ENCODE data around the gene ZNF267. TPM values are rescaled to one million over a fixed set of nuclear protein-coding genes. Genes with fewer than 3 reads are reported as not detected.
"Not testable (repeated sequence)": the region's sequence is repeated elsewhere in the genome, so short reads cannot be mapped to it uniquely, and the experiment has no call there.

The ZNF267 gene
- 93.9 and 98.9 TPM in 2 replicates for total RNA-seq

- H3K9me3 Mint-ChIP-seq: peaks cover 7% of the 10 kb centered on the region
- H3K27me3 Mint-ChIP-seq (ENCODE audit: insufficient read depth): no peaks in the 10 kb centered on the region
- H3K4me3 Mint-ChIP-seq: peak within 1 kb of the TSS; percentile 96
- peaks cover 84% of the 10 kb centered on the region for H3K4me1 Mint-ChIP-seq (ENCODE audit: low read depth)
- intact Hi-C loops (cut with micrococcal nuclease): loop anchor here (1.0 to 2.0 kb wide), 2 partner anchors 414 to 801 kb away; partner anchors contain the start of gene ARMC5
- peak; percentile 90 for DNase-seq (ENCODE audit: low spot score)
- peak within 1 kb of the TSS; percentile 94 for H3K27ac Mint-ChIP-seq
- peaks cover 46% of the 10 kb centered on the region for H3K36me3 Mint-ChIP-seq (ENCODE audit: low read depth)
These were observed at the start of gene ZNF267 for GRCh38 chr16:31873556-31874365. Gene ZNF267, plus strand, starts transcription at chr16:31873807. Its CDS starts 160 bp downstream, at chr16:31873967.

GRCh38 chr16:31833047-31833446 is 40.6 kb upstream of the ZNF267 start:
- H3K4me1 Mint-ChIP-seq (ENCODE audit: low read depth): no peaks in the 10 kb centered on the region
- no peak for DNase-seq (ENCODE audit: low spot score)
- H3K27me3 Mint-ChIP-seq (ENCODE audit: insufficient read depth): no peaks in the 10 kb centered on the region
- H3K27ac Mint-ChIP-seq: no peak overlapping the region
- H3K36me3 Mint-ChIP-seq (ENCODE audit: low read depth): peaks cover 1% of the 10 kb centered on the region
- intact Hi-C loops (cut with micrococcal nuclease): no loop called here
- H3K9me3 Mint-ChIP-seq: peaks cover 24% of the 10 kb centered on the region
- no peak overlapping the region for H3K4me3 Mint-ChIP-seq

- H3K27ac Mint-ChIP-seq; H3K36me3 Mint-ChIP-seq (ENCODE audit: low read depth); H3K27me3 Mint-ChIP-seq (ENCODE audit: insufficient read depth); intact Hi-C loops (cut with micrococcal nuclease); DNase-seq (ENCODE audit: low spot score); H3K4me1 Mint-ChIP-seq (ENCODE audit: low read depth); H3K4me3 Mint-ChIP-seq: not testable (repeated sequence)
- H3K9me3 Mint-ChIP-seq: peaks cover 36% of the 10 kb centered on the region
These were observed 37.2 kb upstream of the ZNF267 start for GRCh38 chr16:31836396-31836795.

GRCh38 chr16:31842864-31843263 is 30.7 kb upstream of the ZNF267 start:
- no peak overlapping the region for H3K27ac Mint-ChIP-seq
- intact Hi-C loops (cut with micrococcal nuclease): no loop called here
- H3K4me1 Mint-ChIP-seq (ENCODE audit: low read depth): no peaks in the 10 kb centered on the region
- DNase-seq (ENCODE audit: low spot score): no peak
- H3K9me3 Mint-ChIP-seq: peaks cover 40% of the 10 kb centered on the region
- H3K27me3 Mint-ChIP-seq (ENCODE audit: insufficient read depth): no peaks in the 10 kb centered on the region
- no peaks in the 10 kb centered on the region for H3K36me3 Mint-ChIP-seq (ENCODE audit: low read depth)
- no peak overlapping the region for H3K4me3 Mint-ChIP-seq

- H3K27ac Mint-ChIP-seq; H3K27me3 Mint-ChIP-seq (ENCODE audit: insufficient read depth); H3K4me1 Mint-ChIP-seq (ENCODE audit: low read depth); intact Hi-C loops (cut with micrococcal nuclease); DNase-seq (ENCODE audit: low spot score); H3K4me3 Mint-ChIP-seq; H3K36me3 Mint-ChIP-seq (ENCODE audit: low read depth): not testable (repeated sequence)
- peaks cover 39% of the 10 kb centered on the region for H3K9me3 Mint-ChIP-seq
These were observed 25.0 kb upstream of the ZNF267 start for GRCh38 chr16:31848572-31848971.

GRCh38 chr16:31853291-31853690 is 20.3 kb upstream of the ZNF267 start:
- intact Hi-C loops (cut with micrococcal nuclease): no loop called here
- Mint-ChIP-seq H3K36me3 (ENCODE audit: low read depth) (no peaks in the 10 kb centered on the region), H3K4me3 (no peak overlapping the region), H3K27me3 (ENCODE audit: insufficient read depth) (peaks cover 16% of the 10 kb centered on the region), H3K27ac (no peak overlapping the region), H3K4me1 (ENCODE audit: low read depth) (no peaks in the 10 kb centered on the region), H3K9me3 (peaks cover 21% of the 10 kb centered on the region)
- DNase-seq (ENCODE audit: low spot score): no peak

GRCh38 chr16:31860508-31860907 is 13.1 kb upstream of the ZNF267 start:
- Mint-ChIP-seq H3K4me3 (no peak overlapping the region), H3K27ac (no peak overlapping the region), H3K4me1 (ENCODE audit: low read depth) (peaks cover 33% of the 10 kb centered on the region), H3K27me3 (ENCODE audit: insufficient read depth) (peaks cover 20% of the 10 kb centered on the region), H3K36me3 (ENCODE audit: low read depth) (peaks cover 3% of the 10 kb centered on the region), H3K9me3 (peaks cover 7% of the 10 kb centered on the region)
- intact Hi-C loops (cut with micrococcal nuclease): no loop called here
- no peak for DNase-seq (ENCODE audit: low spot score)

GRCh38 chr16:31861455-31861854 is 12.2 kb upstream of the ZNF267 start:
- Mint-ChIP-seq H3K4me3 (no peak overlapping the region), H3K9me3 (peaks cover 7% of the 10 kb centered on the region), H3K27me3 (ENCODE audit: insufficient read depth) (peaks cover 17% of the 10 kb centered on the region), H3K27ac (no peak overlapping the region), H3K4me1 (ENCODE audit: low read depth) (peaks cover 33% of the 10 kb centered on the region), H3K36me3 (ENCODE audit: low read depth) (peaks cover 3% of the 10 kb centered on the region)
- no peak for DNase-seq (ENCODE audit: low spot score)
- intact Hi-C loops (cut with micrococcal nuclease): no loop called here

- Mint-ChIP-seq H3K36me3 (ENCODE audit: low read depth) (peaks cover 3% of the 10 kb centered on the region), H3K4me3 (no peak overlapping the region), H3K9me3 (peaks cover 7% of the 10 kb centered on the region), H3K4me1 (ENCODE audit: low read depth) (peaks cover 41% of the 10 kb centered on the region), H3K27me3 (ENCODE audit: insufficient read depth) (peaks cover 14% of the 10 kb centered on the region), H3K27ac (no peak overlapping the region)
- intact Hi-C loops (cut with micrococcal nuclease): no loop called here
- no peak for DNase-seq (ENCODE audit: low spot score)
These were observed 10.8 kb upstream of the ZNF267 start for GRCh38 chr16:31862761-31863160.

GRCh38 chr16:31868164-31868563 is 5.4 kb upstream of the ZNF267 start:
- no peak for DNase-seq (ENCODE audit: low spot score)
- no peak overlapping the region for H3K4me3 Mint-ChIP-seq
- peaks cover 75% of the 10 kb centered on the region for H3K4me1 Mint-ChIP-seq (ENCODE audit: low read depth)
- intact Hi-C loops (cut with micrococcal nuclease): loop anchor here (1.0 to 5.0 kb wide), 9 partner anchors 21 to 945 kb away; partner anchors contain the start of genes FBXL19, FUS, PYCARD and ZNF843
- H3K27ac Mint-ChIP-seq: no peak overlapping the region
- peaks cover 5% of the 10 kb centered on the region for H3K36me3 Mint-ChIP-seq (ENCODE audit: low read depth)
- H3K27me3 Mint-ChIP-seq (ENCODE audit: insufficient read depth): peaks cover 3% of the 10 kb centered on the region
- peaks cover 14% of the 10 kb centered on the region for H3K9me3 Mint-ChIP-seq

- H3K4me3 Mint-ChIP-seq: peak overlapping the region; percentile 72
- intact Hi-C loops (cut with micrococcal nuclease): loop anchor here (1.0 to 5.0 kb wide), 18 partner anchors 9 to 946 kb away; partner anchors contain the start of genes ARMC5, FBXL19, FUS and ITGAX
- H3K27ac Mint-ChIP-seq: peak overlapping the region; percentile 93
- H3K9me3 Mint-ChIP-seq: peaks cover 12% of the 10 kb centered on the region
- peak; percentile 74 for DNase-seq (ENCODE audit: low spot score)
- H3K4me1 Mint-ChIP-seq (ENCODE audit: low read depth): peaks cover 77% of the 10 kb centered on the region
- peaks cover 3% of the 10 kb centered on the region for H3K27me3 Mint-ChIP-seq (ENCODE audit: insufficient read depth)
- peaks cover 5% of the 10 kb centered on the region for H3K36me3 Mint-ChIP-seq (ENCODE audit: low read depth)
These were observed 4.9 kb upstream of the ZNF267 start for GRCh38 chr16:31868691-31869167.

GRCh38 chr16:31869511-31870201 is 4.0 kb upstream of the ZNF267 start:
- Mint-ChIP-seq H3K27ac (peak overlapping the region; percentile 93), H3K4me3 (peak overlapping the region; percentile 72), H3K9me3 (peaks cover 7% of the 10 kb centered on the region), H3K36me3 (ENCODE audit: low read depth) (peaks cover 10% of the 10 kb centered on the region), H3K4me1 (ENCODE audit: low read depth) (peaks cover 69% of the 10 kb centered on the region), H3K27me3 (ENCODE audit: insufficient read depth) (peaks cover 3% of the 10 kb centered on the region)
- DNase-seq (ENCODE audit: low spot score): peak; percentile 81
- intact Hi-C loops (cut with micrococcal nuclease): loop anchor here (1.0 to 5.0 kb wide), 17 partner anchors 8 to 947 kb away; partner anchors contain the start of genes ARMC5, FBXL19, FUS and ITGAX

- H3K9me3 Mint-ChIP-seq: peaks cover 7% of the 10 kb centered on the region
- no peak for DNase-seq (ENCODE audit: low spot score)
- H3K27me3 Mint-ChIP-seq (ENCODE audit: insufficient read depth): peaks cover 2% of the 10 kb centered on the region
- intact Hi-C loops (cut with micrococcal nuclease): no loop called here
- H3K4me1 Mint-ChIP-seq (ENCODE audit: low read depth): peaks cover 71% of the 10 kb centered on the region
- peak overlapping the region; percentile 77 for H3K27ac Mint-ChIP-seq
- H3K36me3 Mint-ChIP-seq (ENCODE audit: low read depth): peaks cover 21% of the 10 kb centered on the region
- peak overlapping the region; percentile 47 for H3K4me3 Mint-ChIP-seq
These were observed 2.8 kb upstream of the ZNF267 start for GRCh38 chr16:31870809-31871208.
